Measurements from ENCODE around the gene TTC33.

- no peak for TF ChIP-seq CTCF (IDR thresholded peaks at IDR 0.05)
- TF ChIP-seq POLR2A (IDR thresholded peaks at IDR 0.05): no peak
These were observed 128.1 kb downstream of the TTC33 start for GRCh38 chr5:40627706-40628105.

Measured in Peyer's patch (tissue), 4 donors.